GM12891 (cell line): ENCODE data around the gene ZNF438.

ENCODE experiments used
- PAX5 ChIP-seq: IDR thresholded peaks from 2 replicates; pipeline ENCODE4 v1.6.1; 2011; ENCODE audit warnings: low read length, moderate library complexity, mild to moderate bottlenecking; ENCODE audit not compliant: insufficient read depth, severe bottlenecking
- POLR2A ChIP-seq: IDR thresholded peaks from 2 replicates; pipeline ENCODE4 v1.6.1; 2011; ENCODE audit warnings: low read depth, low read length, control low read depth
- POLR2AphosphoS5 ChIP-seq: IDR thresholded peaks from 2 replicates; pipeline ENCODE4 v1.6.1; 2011; ENCODE audit warnings: low read depth, low read length, control low read depth
- POU2F2 ChIP-seq: IDR thresholded peaks from 2 replicates; pipeline ENCODE4 v1.6.1; 2011; ENCODE audit warnings: low read depth, mild to moderate bottlenecking, control low read depth, low read length, moderate library complexity
- SPI1 ChIP-seq: IDR thresholded peaks from 2 replicates; pipeline ENCODE4 v1.6.1; 2011; ENCODE audit warnings: low read depth, low read length, control low read depth

- TF ChIP-seq POLR2A (no peak), POLR2AphosphoS5 (no peak), POU2F2 (no peak), PAX5 (no peak), SPI1 (no peak)
Measured at GRCh38 chr10:31070025-31070424, 38.4 kb upstream of the ZNF438 start.
